ENCODE results near the gene ZNF605.

The ZNF605 gene

GRCh38 chr12:132955094-132956010 lies 754 bp downstream of the ZNF605 start:
- H3K4me3 ChIP-seq (ENCODE audit: low read depth, low read length): peak overlapping the region; percentile 85
- no peaks in the 10 kb centered on the region for H3K27me3 ChIP-seq (replicated peaks)
- TF ChIP-seq CTCF (IDR thresholded peaks at IDR 0.05; ENCODE audit: low read depth, low read length, missing control alignments): no peak
- peak; percentile 63 for DNase-seq
- in situ Hi-C loops (cut with HindIII; ENCODE audit: low pct_ligation_motif_present, low sequenced_read_pairs): no loop called here
- no peaks in the 10 kb centered on the region for H3K36me3 ChIP-seq (replicated peaks)
- peak overlapping the region; percentile 94 for H3K27ac ChIP-seq

- Histone ChIP-seq H3K36me3 (replicated peaks) (peaks cover 2% of the 10 kb centered on the region), H3K27me3 (replicated peaks) (no peaks in the 10 kb centered on the region), H3K4me3 (ENCODE audit: low read depth, low read length) (peak overlapping the region; percentile 85), H3K27ac (peak overlapping the region; percentile 94)
- in situ Hi-C loops (cut with HindIII; ENCODE audit: low pct_ligation_motif_present, low sequenced_read_pairs): no loop called here
- no peak for DNase-seq
- TF ChIP-seq CTCF (IDR thresholded peaks at IDR 0.05; ENCODE audit: low read depth, low read length, missing control alignments): no peak
These were observed 1.5 kb downstream of the ZNF605 start for GRCh38 chr12:132954471-132955048.

GRCh38 chr12:132953771-132954170 lies 2.3 kb downstream of the ZNF605 start:
- no peak for TF ChIP-seq CTCF (IDR thresholded peaks at IDR 0.05; ENCODE audit: low read depth, low read length, missing control alignments)
- H3K4me3 ChIP-seq (ENCODE audit: low read depth, low read length): no peak overlapping the region
- H3K27ac ChIP-seq: no peak overlapping the region
- no peak for DNase-seq
- peaks cover 4% of the 10 kb centered on the region for H3K36me3 ChIP-seq (replicated peaks)
- no peaks in the 10 kb centered on the region for H3K27me3 ChIP-seq (replicated peaks)
- in situ Hi-C loops (cut with HindIII; ENCODE audit: low pct_ligation_motif_present, low sequenced_read_pairs): no loop called here

- no peak for DNase-seq
- Histone ChIP-seq H3K27ac (no peak overlapping the region), H3K4me3 (ENCODE audit: low read depth, low read length) (no peak overlapping the region), H3K27me3 (replicated peaks) (no peaks in the 10 kb centered on the region), H3K36me3 (replicated peaks) (peaks cover 6% of the 10 kb centered on the region)
- TF ChIP-seq CTCF (IDR thresholded peaks at IDR 0.05; ENCODE audit: low read depth, low read length, missing control alignments): no peak
- in situ Hi-C loops (cut with HindIII; ENCODE audit: low pct_ligation_motif_present, low sequenced_read_pairs): no loop called here
These were observed 3.0 kb downstream of the ZNF605 start for GRCh38 chr12:132953163-132953425.

- DNase-seq: no peak
- H3K27ac ChIP-seq: no peak overlapping the region
- TF ChIP-seq CTCF (IDR thresholded peaks at IDR 0.05; ENCODE audit: low read depth, low read length, missing control alignments): no peak
- H3K4me3 ChIP-seq (ENCODE audit: low read depth, low read length): no peak overlapping the region
- in situ Hi-C loops (cut with HindIII; ENCODE audit: low pct_ligation_motif_present, low sequenced_read_pairs): no loop called here
- H3K27me3 ChIP-seq (replicated peaks): no peaks in the 10 kb centered on the region
- peaks cover 9% of the 10 kb centered on the region for H3K36me3 ChIP-seq (replicated peaks)
These were observed 3.5 kb downstream of the ZNF605 start for GRCh38 chr12:132952371-132953162.

All from brain microvascular endothelial cell (primary cell).